Heart right ventricle (tissue), 16 donors: ENCODE results near the gene LONRF2. TPM values are rescaled to one million over a fixed set of nuclear protein-coding genes. Genes with fewer than 3 reads are reported as not detected.

Experiments
- ATAC-seq, 8 donors: fragments of 200-7000 bp; cut with Tn5 transposase; one replicate each; pipeline ENCODE4 v1.9.1; 2020; ENCODE audit warnings: mild to moderate bottlenecking in 8 of 8, moderate library complexity in 8 of 8, moderate number of reproducible peaks in 1 of 8
- DNase-seq, 2 donors: peaks; one replicate each; pipeline ENCODE4 v3.0.0-alpha.2; 2020
- H3K27ac ChIP-seq, 10 donors: fragments of 200-600 bp; sonication (generic) in 2 of 10; one replicate each; pipeline versions ENCODE4 v1.5.0 to v1.8.0; 2020 to 2022; ENCODE audit warnings: mild to moderate bottlenecking in 3 of 10
- H3K27me3 ChIP-seq, 7 donors: fragments of 200-600 bp; one replicate each; pipeline ENCODE4 v1.8.0; 2021 to 2022; ENCODE audit warnings: mild to moderate bottlenecking in 2 of 7
- H3K36me3 ChIP-seq, 9 donors: fragments of 200-600 bp; sonication (generic) in 1 of 9; one replicate each; pipeline versions ENCODE4 v1.5.0 to v1.8.0; 2020 to 2022; ENCODE audit warnings: mild to moderate bottlenecking in 2 of 9
- H3K4me1 ChIP-seq, 9 donors: fragments of 200-600 bp; sonication (generic) in 1 of 9; one replicate each; pipeline versions ENCODE4 v1.5.0 to v1.8.0; 2020 to 2022; ENCODE audit warnings: mild to moderate bottlenecking in 4 of 9
- H3K4me3 ChIP-seq, 10 donors: fragments of 200-600 bp; sonication (generic) in 2 of 10; one replicate each; pipeline versions ENCODE4 v1.5.0 to v1.8.0; 2020 to 2022; ENCODE audit warnings: mild to moderate bottlenecking in 7 of 10, moderate library complexity in 2 of 10
- H3K9me3 ChIP-seq, 11 donors: fragments of 200-600 bp in 10 of 11; sonication (generic) in 2 of 11; one replicate each; pipeline versions ENCODE4 v1.5.0 to v1.8.0; 2013 to 2022; ENCODE audit warnings: mild to moderate bottlenecking in 2 of 11, control low read depth in 1 of 11, moderate library complexity in 1 of 11
- WGBS, 2 donors: extraction: QIAGEN DNeasy Blood & Tissue Kit; methylation state at CpG; one replicate each; pipeline ENCODE4 v1.1.7; 2013; ENCODE audit warnings: inconsistent platforms in 1 of 2; 5-methylcytosine and 5-hydroxymethylcytosine counted together
- intact Hi-C, 10 donors: fragments of 100-400 bp; cut with DNase I; formaldehyde crosslinking; loops; one replicate each; pipeline versions ENCODE4 v1.11.1 to v1.14.2; 2022
- polyA plus RNA-seq, 2 donors: library from polyadenylated mRNA; stranded (reverse); fragments of 200-250 nt; gene quantifications; one replicate each; pipeline ENCODE4 v1.2.3, GENCODE V29; 2013
- total RNA-seq, 10 donors: library from RNA; stranded (reverse); fragmentation: NEBNext Ultra II Directional in 3 of 10; extraction: Animal tissue kit (Norgen Biotek cat#: 25700) in 3 of 10; gene quantifications; one replicate each; pipeline versions ENCODE4 v1.2.1 to v1.2.4, GENCODE V29; 2021 to 2023
- TF ChIP-seq, protein P1 (sequence below), 9 donors: fragments of 200-600 bp; sonication (generic) in 2 of 9; IDR thresholded peaks; one replicate each; pipeline versions ENCODE4 v1.5.0 to v1.8.0; 2021 to 2022; ENCODE audit warnings: antibody characterized with exemption in 9 of 9, mild to moderate bottlenecking in 5 of 9, moderate library complexity in 1 of 9
- donor health status: Arrhythmogenic right ventricular cardiomyopathy.
- donor health status: ischemic (EF 13 %, LVEDD 7.1; RV severe dilation, severe dysfunction).
- donor health status: healthy with polysubstance abuse.
- donor health status: DM: no; HTN: yes; CAD: no.
- donor health status: DM: no; HTN: no; CAD: no.
- donor health status: ischemic (EF 25% LVEDD 6.9; RV normal size, moderate dysfunction).
- donor health status: ischemic (EF 25% LVEDD 5.7; RV mildly dilated, moderate dysfunction).
- donor health status: healthy.
- donor health status: DM: yes; HTN: yes; CAD: no.
- donor health status: Ischemic cardiomyopathy.
- donor health status: ischemic (EF 35%, LVEDD 5.7; RV mildly dilated, moderate dysfunction).
- donor health status: nonischemic (EF 11% LVEDD 7.7; RV severe dilation, severe dysfunction).
- donor health status: DM: yes; HTN: yes; CAD: no.
- donor health status: PGD.
- donor health status: ischemic (EF 29% LVEDD 5.4; RV normal size, mild dysfunction).
- donor health status: nonischemic (EF 23%, LVEDD 6.1; RV moderate dilation, normal function).

LONRF2 gene
- total and polyA plus RNA-seq, 12 donors: 0.58 to 33.3 (median 21.4) TPM

DNA sequence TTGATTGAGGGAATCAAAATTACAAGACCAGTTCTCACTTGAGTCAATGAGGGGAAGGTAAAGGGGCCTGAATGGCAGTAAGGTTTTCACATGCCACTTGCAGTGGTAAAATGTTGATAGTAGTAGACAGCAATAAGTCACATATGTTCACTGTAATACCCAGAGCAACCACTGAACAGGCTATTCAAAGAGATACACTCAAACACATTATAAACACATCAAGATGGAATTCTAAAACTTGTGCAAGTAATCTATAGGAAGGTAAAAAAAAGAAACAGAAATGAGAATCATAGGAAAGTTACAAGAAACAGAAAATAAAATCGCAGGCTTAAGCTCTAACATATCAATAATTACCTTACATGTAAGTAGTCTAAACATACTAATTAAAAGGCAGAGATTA, 93.3 kb downstream of the LONRF2 start:
- Histone ChIP-seq H3K4me1 (no peaks in the 10 kb centered on the region), H3K4me3 (no peak overlapping the region), H3K27ac (no peak overlapping the region), H3K36me3 (no peaks in the 10 kb centered on the region), H3K27me3 (no peaks in the 10 kb centered on the region), H3K9me3 (no peaks in the 10 kb centered on the region)
- WGBS, 2 donors: 96 to 97% methylated on average over 1 of the region's 1 CpG
- no peak for ATAC-seq
- TF ChIP-seq, protein P1, sequence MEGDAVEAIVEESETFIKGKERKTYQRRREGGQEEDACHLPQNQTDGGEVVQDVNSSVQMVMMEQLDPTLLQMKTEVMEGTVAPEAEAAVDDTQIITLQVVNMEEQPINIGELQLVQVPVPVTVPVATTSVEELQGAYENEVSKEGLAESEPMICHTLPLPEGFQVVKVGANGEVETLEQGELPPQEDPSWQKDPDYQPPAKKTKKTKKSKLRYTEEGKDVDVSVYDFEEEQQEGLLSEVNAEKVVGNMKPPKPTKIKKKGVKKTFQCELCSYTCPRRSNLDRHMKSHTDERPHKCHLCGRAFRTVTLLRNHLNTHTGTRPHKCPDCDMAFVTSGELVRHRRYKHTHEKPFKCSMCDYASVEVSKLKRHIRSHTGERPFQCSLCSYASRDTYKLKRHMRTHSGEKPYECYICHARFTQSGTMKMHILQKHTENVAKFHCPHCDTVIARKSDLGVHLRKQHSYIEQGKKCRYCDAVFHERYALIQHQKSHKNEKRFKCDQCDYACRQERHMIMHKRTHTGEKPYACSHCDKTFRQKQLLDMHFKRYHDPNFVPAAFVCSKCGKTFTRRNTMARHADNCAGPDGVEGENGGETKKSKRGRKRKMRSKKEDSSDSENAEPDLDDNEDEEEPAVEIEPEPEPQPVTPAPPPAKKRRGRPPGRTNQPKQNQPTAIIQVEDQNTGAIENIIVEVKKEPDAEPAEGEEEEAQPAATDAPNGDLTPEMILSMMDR (IDR thresholded peaks at IDR 0.05): no peak
- intact Hi-C loops: no loop called here
- no peak for DNase-seq

DNA sequence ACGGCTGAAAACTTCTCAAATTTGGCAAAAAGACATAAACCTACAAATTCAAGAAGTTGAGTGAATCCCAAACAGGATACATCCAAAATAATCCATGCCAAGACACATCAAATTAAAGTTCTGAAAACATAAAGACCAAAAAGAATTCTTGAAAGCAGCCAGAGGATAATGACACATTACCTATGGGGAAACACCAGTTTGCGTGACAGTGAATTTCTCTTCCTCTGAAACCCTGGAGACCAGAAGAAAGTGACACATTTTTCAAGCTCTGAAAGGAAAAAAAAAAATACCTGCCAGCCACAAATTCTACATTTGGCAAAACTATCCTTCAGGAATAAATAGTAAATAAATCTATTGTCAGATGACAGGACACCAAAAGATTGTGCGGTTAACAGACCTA, 93.9 kb downstream of the LONRF2 start:
- intact Hi-C loops: no loop called here
- ATAC-seq: no peak
- 87 to 93% methylated on average over 3 of the region's 3 CpGs for WGBS, 2 donors
- Histone ChIP-seq H3K27me3 (no peaks in the 10 kb centered on the region), H3K27ac (no peak overlapping the region), H3K4me3 (no peak overlapping the region), H3K36me3 (no peaks in the 10 kb centered on the region), H3K9me3 (no peaks in the 10 kb centered on the region), H3K4me1 (no peaks in the 10 kb centered on the region)
- TF ChIP-seq, protein P1 (IDR thresholded peaks at IDR 0.05): no peak
- DNase-seq: no peak

DNA sequence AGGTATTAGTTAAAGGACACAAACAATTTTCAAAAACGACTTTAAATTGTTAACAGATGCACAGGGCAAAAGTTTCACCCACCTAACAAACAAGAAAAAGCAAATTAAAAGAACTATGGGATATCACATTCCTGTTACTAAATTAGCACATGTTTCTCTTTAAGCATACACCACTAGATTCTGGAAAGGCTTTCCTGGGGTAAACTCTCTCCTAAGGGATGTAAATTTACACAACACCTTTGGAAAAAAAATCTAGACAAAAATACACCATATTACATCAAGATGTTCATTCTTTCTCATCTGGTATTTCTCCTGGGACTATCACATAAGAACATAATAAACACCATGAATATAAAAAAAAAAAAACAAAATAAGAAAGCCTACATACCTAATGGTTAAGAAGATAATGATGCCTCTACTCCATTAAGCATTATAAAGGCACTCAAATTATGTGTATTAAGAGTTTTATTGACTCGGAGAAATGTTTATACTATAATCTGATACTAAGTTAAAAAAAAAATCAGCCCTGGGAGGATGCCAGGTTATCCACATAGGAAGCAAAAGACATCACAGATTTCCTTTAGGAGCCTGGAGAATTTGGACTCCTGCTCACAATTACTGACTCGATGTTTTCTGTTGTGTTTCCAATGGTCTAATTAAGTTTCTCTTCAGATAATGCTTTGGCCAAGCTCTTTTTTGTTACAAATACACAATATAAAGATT, 97.2 kb downstream of the LONRF2 start:
- intact Hi-C loops: no loop called here
- no peaks in the 10 kb centered on the region for H3K4me1 ChIP-seq
- ATAC-seq (no peak), DNase-seq (no peak)
- no peaks in the 10 kb centered on the region for H3K9me3 ChIP-seq
- WGBS, 2 donors: 43 to 53% methylated on average over 3 of the region's 3 CpGs
- no peaks in the 10 kb centered on the region for H3K27me3 ChIP-seq
- TF ChIP-seq, protein P1 (IDR thresholded peaks at IDR 0.05): no peak
- no peak overlapping the region for H3K27ac ChIP-seq
- H3K36me3 ChIP-seq: no peaks in the 10 kb centered on the region
- no peak overlapping the region for H3K4me3 ChIP-seq

DNA sequence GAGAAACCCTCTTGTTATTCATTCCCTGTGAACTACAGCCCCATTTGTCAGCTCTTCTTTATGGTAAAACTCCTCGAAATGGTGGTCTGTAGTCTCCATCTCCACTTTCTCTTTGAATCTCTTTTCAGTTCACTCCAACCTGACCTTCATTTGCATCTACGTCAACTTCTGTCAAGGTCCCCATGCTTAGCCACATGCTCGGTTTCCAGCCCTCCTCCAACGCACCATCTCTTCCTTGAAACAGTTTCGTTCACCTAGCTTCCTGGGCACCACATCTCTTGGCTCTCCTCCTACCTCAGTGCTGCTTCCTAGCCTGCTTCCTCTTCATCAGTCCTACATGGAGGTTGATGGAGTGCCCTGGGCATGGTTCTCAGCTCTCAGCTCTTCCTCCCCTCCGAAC, 98.8 kb downstream of the LONRF2 start:
- 93 to 95% methylated on average over 6 of the region's 6 CpGs for WGBS, 2 donors
- no peak for ATAC-seq
- TF ChIP-seq, protein P1 (IDR thresholded peaks at IDR 0.05): no peak
- DNase-seq: no peak
- Histone ChIP-seq H3K27me3 (no peaks in the 10 kb centered on the region), H3K27ac (no peak overlapping the region), H3K4me3 (no peak overlapping the region), H3K4me1 (no peaks in the 10 kb centered on the region), H3K36me3 (no peaks in the 10 kb centered on the region), H3K9me3 (no peaks in the 10 kb centered on the region)
- intact Hi-C loops: no loop called here

Other genes with a start within 250 kb of the LONRF2 start
- 10 to 100 TPM in 2 of 10 donors, 1 to 10 TPM in 8; 4.0 to 16.9 (median 7.3) TPM for gene AFF3, start 179.9 kb downstream of the LONRF2 start, total RNA-seq
- gene AFF3, start 179.9 kb downstream of the LONRF2 start, polyA plus RNA-seq: 1 to 10 TPM in 1 of 2 donors, under 1 TPM in 1; 0.39 to 1.6 TPM
- 10 to 100 TPM in 4 of 10 donors, 1 to 10 TPM in 6; 6.2 to 11.8 (median 9.5) TPM for gene CHST10, start 95.2 kb upstream of the LONRF2 start, total RNA-seq
- gene CHST10, start 95.2 kb upstream of the LONRF2 start, polyA plus RNA-seq: 1 to 10 TPM; 5.1 to 7.3 TPM
- gene NMS, start 148.0 kb upstream of the LONRF2 start, total RNA-seq: not detected
- not detected for gene NMS, start 148.0 kb upstream of the LONRF2 start, polyA plus RNA-seq
- 10 to 100 TPM; 17.0 to 30.0 (median 23.4) TPM for gene PDCL3, start 240.5 kb upstream of the LONRF2 start, total RNA-seq
- gene PDCL3, start 240.5 kb upstream of the LONRF2 start, polyA plus RNA-seq: 10 to 100 TPM; 23.3 to 24.1 TPM